ENCODE results near the gene HMGCR. TPM values are rescaled to one million over a fixed set of nuclear protein-coding genes. Genes with fewer than 3 reads are reported as not detected.

The HMGCR gene
- polyA plus RNA-seq, 3 donors: 19.8 to 33.3 (median 31.9) TPM

DNA sequence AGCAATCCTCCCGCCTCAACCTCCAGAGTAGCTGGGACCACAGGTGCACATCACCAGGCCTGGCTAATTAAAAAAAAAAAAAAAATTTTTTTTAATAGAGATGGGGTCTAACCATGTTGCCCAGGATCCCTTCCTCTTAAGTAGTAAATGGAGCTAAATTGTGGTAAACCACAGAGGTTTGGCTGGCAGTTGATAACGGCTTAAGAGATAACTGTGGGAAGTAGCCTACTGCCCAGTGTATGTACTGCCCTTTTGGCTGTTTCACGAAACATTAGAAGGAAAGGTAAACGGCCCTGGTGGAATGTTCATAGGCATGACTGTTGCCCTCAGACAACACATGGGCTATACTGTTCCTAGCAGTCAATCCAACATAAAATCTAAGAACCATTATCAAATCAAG is 44.4 kb downstream of the HMGCR start:
- Histone ChIP-seq H3K79me2 (ENCODE audit: insufficient read depth, low read length) (no peaks in the 10 kb centered on the region), H3K4me2 (replicated peaks; ENCODE audit: extremely low read depth, low read length, poor library complexity, severe bottlenecking) (no peak overlapping the region), H3K36me3 (replicated peaks in 1 of 2; ENCODE audit: control insufficient read depth in 1 of 2, insufficient read depth in 2 of 2, low read length in 2 of 2) (peaks cover 91 to 99% of the 10 kb centered on the region in 2 donors), H4K20me1 (ENCODE audit: insufficient read depth, low read length) (no peaks in the 10 kb centered on the region), H3K9me3 (replicated peaks in 1 of 2; ENCODE audit: control insufficient read depth in 1 of 2, insufficient read depth in 1 of 2, low read length in 2 of 2) (no peaks in the 10 kb centered on the region), H3K27me3 (ENCODE audit: control insufficient read depth in 2 of 2, insufficient read depth in 2 of 2, low read length in 2 of 2) (no peaks in the 10 kb centered on the region), H2AFZ (ENCODE audit: insufficient read depth, low read depth, low read length, poor library complexity, severe bottlenecking) (no peak overlapping the region), H3K4me3 (replicated peaks in 1 of 3; ENCODE audit: low read depth in 2 of 3, low read length in 3 of 3) (no peak overlapping the region), H3K4me1 (ENCODE audit: control insufficient read depth in 1 of 2, insufficient read depth in 2 of 2, low read length in 2 of 2) (no peaks in the 10 kb centered on the region), H3K9ac (ENCODE audit: insufficient read depth, low read length, poor library complexity, severe bottlenecking) (no peak overlapping the region), H3K27ac (ENCODE audit: low read depth in 1 of 2, low read length in 2 of 2) (no peak overlapping the region)
- no peak for DNase-seq
- H3K4me1 Mint-ChIP-seq: no peaks in the 10 kb centered on the region
- H3K36me3 Mint-ChIP-seq: peaks cover 69 to 76% of the 10 kb centered on the region in 2 donors
- no peak overlapping the region for H3K4me3 Mint-ChIP-seq
- TF ChIP-seq CTCF (IDR thresholded peaks at IDR 0.05): no peak
- H3K27me3 Mint-ChIP-seq (ENCODE audit: low read depth in 3 of 3): no peaks in the 10 kb centered on the region
- intact Hi-C loops (cut with micrococcal nuclease): no loop called here
- WGBS (ENCODE audit: insufficient coverage): no CpG with 5 or more reads among the region's 4 CpGs
- H3K9me3 Mint-ChIP-seq: no peaks in the 10 kb centered on the region
- no peak overlapping the region for H3K27ac Mint-ChIP-seq

- Mint-ChIP-seq H3K4me1 (no peaks in the 10 kb centered on the region), H3K4me3 (no peak overlapping the region), H3K27ac (no peak overlapping the region), H3K27me3 (ENCODE audit: low read depth in 3 of 3) (no peaks in the 10 kb centered on the region), H3K9me3 (no peaks in the 10 kb centered on the region), H3K36me3 (peaks cover 77 to 84% of the 10 kb centered on the region in 2 donors)
- H3K9ac ChIP-seq (ENCODE audit: insufficient read depth, low read length, poor library complexity, severe bottlenecking): no peak overlapping the region
- H3K9me3 ChIP-seq (replicated peaks in 1 of 2; ENCODE audit: control insufficient read depth in 1 of 2, insufficient read depth in 1 of 2, low read length in 2 of 2): no peaks in the 10 kb centered on the region
- no peak for DNase-seq
- no peaks in the 10 kb centered on the region for H3K27me3 ChIP-seq (ENCODE audit: control insufficient read depth in 2 of 2, insufficient read depth in 2 of 2, low read length in 2 of 2)
- no CpG with 5 or more reads among the region's 1 CpG for WGBS (ENCODE audit: insufficient coverage)
- H3K79me2 ChIP-seq (ENCODE audit: insufficient read depth, low read length): no peaks in the 10 kb centered on the region
- no peaks in the 10 kb centered on the region for H3K4me1 ChIP-seq (ENCODE audit: control insufficient read depth in 1 of 2, insufficient read depth in 2 of 2, low read length in 2 of 2)
- intact Hi-C loops (cut with micrococcal nuclease): no loop called here
- H3K4me3 ChIP-seq (replicated peaks in 1 of 3; ENCODE audit: low read depth in 2 of 3, low read length in 3 of 3): no peak overlapping the region
- no peak overlapping the region for H3K4me2 ChIP-seq (replicated peaks; ENCODE audit: extremely low read depth, low read length, poor library complexity, severe bottlenecking)
- H3K27ac ChIP-seq (ENCODE audit: low read depth in 1 of 2, low read length in 2 of 2): no peak overlapping the region
- peaks cover 88 to 100% of the 10 kb centered on the region in 2 donors for H3K36me3 ChIP-seq (replicated peaks in 1 of 2; ENCODE audit: control insufficient read depth in 1 of 2, insufficient read depth in 2 of 2, low read length in 2 of 2)
- TF ChIP-seq CTCF (IDR thresholded peaks at IDR 0.05): no peak
- H2AFZ ChIP-seq (ENCODE audit: insufficient read depth, low read depth, low read length, poor library complexity, severe bottlenecking): no peak overlapping the region
- no peaks in the 10 kb centered on the region for H4K20me1 ChIP-seq (ENCODE audit: insufficient read depth, low read length)
Observed at GRCh38 chr5:75384218-75384617, 47.2 kb downstream of the HMGCR start.

Data from CD14-positive monocyte (primary cell).